AG08395 (cell line): ENCODE measurements around the gene C2CD4A.
A peak's percentile ranks its signal among the peaks of the same experiment; 100 is the strongest.
"Not testable (repeated sequence)": the region's sequence is repeated elsewhere in the genome, so short reads cannot be mapped to it uniquely, and the experiment has no call there.

Experiments used
- DNase-seq: peaks from one replicate; pipeline ENCODE4 v3.0.0; 2012; ENCODE audit warnings: mixed read lengths, low spot score

Gene C2CD4A

GRCh38 chr15:62066663-62067447, at the start of gene C2CD4A:
Gene C2CD4A (plus strand): TSS chr15:62066977. CDS start chr15:62067614, 637 bp downstream.
- no peak for DNase-seq

GRCh38 chr15:62020576-62021160, 46.1 kb upstream of the C2CD4A start:
- DNase-seq: peak; percentile 27

- DNase-seq: no peak
These were observed 44.7 kb upstream of the C2CD4A start for GRCh38 chr15:62021991-62022600.

GRCh38 chr15:62026487-62027262, 40.1 kb upstream of the C2CD4A start:
- DNase-seq: no peak

GRCh38 chr15:62027263-62027565, 39.6 kb upstream of the C2CD4A start:
- DNase-seq: no peak

- no peak for DNase-seq
These were observed 38.9 kb upstream of the C2CD4A start for GRCh38 chr15:62027916-62028315.

GRCh38 chr15:62035256-62035924, 31.4 kb upstream of the C2CD4A start:
- DNase-seq: peak; percentile 59

GRCh38 chr15:62046078-62046743, 20.6 kb upstream of the C2CD4A start:
- no peak for DNase-seq

- no peak for DNase-seq
These were observed 19.4 kb upstream of the C2CD4A start for GRCh38 chr15:62047282-62047827.

- DNase-seq: not testable (repeated sequence)
These were observed 18.5 kb upstream of the C2CD4A start for GRCh38 chr15:62048254-62048653.

- DNase-seq: no peak
These were observed 16.7 kb upstream of the C2CD4A start for GRCh38 chr15:62050115-62050514.

GRCh38 chr15:62051166-62051565, 15.6 kb upstream of the C2CD4A start:
- DNase-seq: no peak

GRCh38 chr15:62052713-62053112, 14.1 kb upstream of the C2CD4A start:
- DNase-seq: no peak

GRCh38 chr15:62053439-62054085, 13.2 kb upstream of the C2CD4A start:
- no peak for DNase-seq

- no peak for DNase-seq
These were observed 11.8 kb upstream of the C2CD4A start for GRCh38 chr15:62054979-62055378.

GRCh38 chr15:62057341-62057980, 9.3 kb upstream of the C2CD4A start:
- no peak for DNase-seq

- no peak for DNase-seq
These were observed 8.3 kb upstream of the C2CD4A start for GRCh38 chr15:62058327-62059028.

- peak; percentile 17 for DNase-seq
These were observed 7.5 kb upstream of the C2CD4A start for GRCh38 chr15:62059108-62059815.

GRCh38 chr15:62059816-62060112, 7.0 kb upstream of the C2CD4A start:
- peak; percentile 48 for DNase-seq
